Right ventricle myocardium inferior (tissue), 1 donor: Measurements from ENCODE around the gene DPEP2. TPM values are rescaled to one million over a fixed set of nuclear protein-coding genes. Genes with fewer than 3 reads are reported as not detected.
A peak's percentile ranks its signal among the peaks of the same experiment; 100 is the strongest.
"Not testable (repeated sequence)": the region's sequence is repeated elsewhere in the genome, so short reads cannot be mapped to it uniquely, and the experiment has no call there.

Experiments
- ATAC-seq: fragments of 200-7000 bp; cut with Tn5 transposase; one replicate; pipeline ENCODE4 v1.9.1; 2020; ENCODE audit warnings: mild to moderate bottlenecking, moderate library complexity
- DNase-seq: peaks from one replicate; pipeline ENCODE4 v3.0.0; 2021; ENCODE audit errors: missing footprints
- intact Hi-C: fragments of 100-400 bp; cut with DNase I; formaldehyde crosslinking; loops from one replicate; pipeline ENCODE4 v1.11.0; 2022
- total RNA-seq: library from RNA; stranded (reverse); fragmentation: NEBNext Ultra II Directional; extraction: Animal tissue kit (Norgen Biotek cat#: 25700); gene quantifications from one replicate; pipeline ENCODE4 v1.2.1, GENCODE V29; 2021
- donor health status: DM: no; HTN: yes; CAD: no; lungs with severe emphysema.

DPEP2 gene
- total RNA-seq, 1 donor from 2014 or later, result 0.87 TPM

GRCh38 chr16:67943619-67944504 lies 55.4 kb downstream of the DPEP2 start, which contains the start of gene LCAT:
Gene LCAT (minus strand): TSS chr16:67944120. CDS start chr16:67944101, 19 bp downstream.
- no peak for DNase-seq
- intact Hi-C loops, result loop anchor here (5.0 kb wide), 2 partner anchors 43 to 78 kb away; partner anchors contain the start of genes DDX28 and DUS2

GRCh38 chr16:67943256-67943618 lies 56.0 kb downstream of the DPEP2 start:
- intact Hi-C loops, result loop anchor here (5.0 kb wide), 2 partner anchors 44 to 79 kb away; partner anchors contain the start of genes DDX28 and DUS2
- ATAC-seq (peak; percentile 6), DNase-seq (no peak)

More at GRCh38 chr16:67943619-67944504, 55.4 kb downstream of the DPEP2 start, which contains the start of gene LCAT:
- ATAC-seq, result peak; percentile 71

GRCh38 chr16:67942510-67943255 lies 56.6 kb downstream of the DPEP2 start:
- peak; percentile 1 for ATAC-seq
- intact Hi-C loops, result loop anchor here (5.0 kb wide), 2 partner anchors 45 to 80 kb away; partner anchors contain the start of genes DDX28 and DUS2
- no peak for DNase-seq

- no peak for ATAC-seq
- DNase-seq, result no peak
- intact Hi-C loops, result loop anchor here (5.0 kb wide), 2 partner anchors 45 to 80 kb away; partner anchors contain the start of genes DDX28 and DUS2
Measured at GRCh38 chr16:67942200-67942509, 57.1 kb downstream of the DPEP2 start.

GRCh38 chr16:67941469-67942199 lies 57.6 kb downstream of the DPEP2 start:
- no peak for DNase-seq
- intact Hi-C loops, result loop anchor here (5.0 kb wide), 2 partner anchors 46 to 81 kb away; partner anchors contain the start of genes DDX28 and DUS2
- ATAC-seq, result no peak

GRCh38 chr16:67940446-67941089 lies 58.7 kb downstream of the DPEP2 start:
- intact Hi-C loops, result loop anchor here (5.0 kb wide), 2 partner anchors 47 to 82 kb away; partner anchors contain the start of genes DDX28 and DUS2
- no peak for DNase-seq
- no peak for ATAC-seq

- no peak for DNase-seq
- intact Hi-C loops, result loop anchor here (5.0 kb wide), 2 partner anchors 48 to 83 kb away; partner anchors contain the start of genes DDX28 and DUS2
- ATAC-seq, result no peak
Measured at GRCh38 chr16:67939507-67940445, 59.5 kb downstream of the DPEP2 start.

GRCh38 chr16:67937713-67938112 lies 61.6 kb downstream of the DPEP2 start:
- DNase-seq, ATAC-seq: not testable (repeated sequence)
- intact Hi-C loops, result loop anchor here (2.0 kb wide), 1 partner anchor 31 kb away; the partner anchor contains the start of gene SLC12A4

Other genes with a start within 250 kb of the DPEP2 start
- 11.1 TPM for gene RANBP10, start 192.9 kb downstream of the DPEP2 start, total RNA-seq
- gene TSNAXIP1, start 192.6 kb downstream of the DPEP2 start, total RNA-seq, result 0.41 TPM
- 32.3 TPM for gene THAP11, start 157.2 kb downstream of the DPEP2 start, total RNA-seq
- gene NUTF2, start 152.6 kb downstream of the DPEP2 start, total RNA-seq, result 86.6 TPM
- 21.3 TPM for gene CENPT, start 151.8 kb downstream of the DPEP2 start, total RNA-seq
- gene EDC4, start 126.4 kb downstream of the DPEP2 start, total RNA-seq, result 35.4 TPM
- 0.54 TPM for gene NRN1L, start 114.6 kb downstream of the DPEP2 start, total RNA-seq
- 18.1 TPM for gene PSKH1, start 106.2 kb downstream of the DPEP2 start, total RNA-seq
- 0.81 TPM for gene CTRL, start 67.6 kb downstream of the DPEP2 start, total RNA-seq
- 59.3 TPM for gene PSMB10, start 62.6 kb downstream of the DPEP2 start, total RNA-seq
- gene LCAT, start 55.4 kb downstream of the DPEP2 start, total RNA-seq, result 19.0 TPM
- 97.5 TPM for gene SLC12A4, start 30.8 kb downstream of the DPEP2 start, total RNA-seq
- gene DPEP3, start 19.0 kb downstream of the DPEP2 start, total RNA-seq, result not detected
- not detected for gene DPEP2NB, start 16.4 kb upstream of the DPEP2 start, total RNA-seq
- gene DDX28, start 23.7 kb upstream of the DPEP2 start, total RNA-seq, result 7.5 TPM
- gene DUS2, start 23.8 kb upstream of the DPEP2 start, total RNA-seq, result 7.0 TPM
- gene NFATC3, start 85.9 kb upstream of the DPEP2 start, total RNA-seq, result 23.7 TPM
- 0.41 TPM for gene ESRP2, start 236.6 kb upstream of the DPEP2 start, total RNA-seq
- 43.8 TPM for gene PLA2G15, start 245.9 kb upstream of the DPEP2 start, total RNA-seq